ENCODE results near the gene FBRS.

DNA sequence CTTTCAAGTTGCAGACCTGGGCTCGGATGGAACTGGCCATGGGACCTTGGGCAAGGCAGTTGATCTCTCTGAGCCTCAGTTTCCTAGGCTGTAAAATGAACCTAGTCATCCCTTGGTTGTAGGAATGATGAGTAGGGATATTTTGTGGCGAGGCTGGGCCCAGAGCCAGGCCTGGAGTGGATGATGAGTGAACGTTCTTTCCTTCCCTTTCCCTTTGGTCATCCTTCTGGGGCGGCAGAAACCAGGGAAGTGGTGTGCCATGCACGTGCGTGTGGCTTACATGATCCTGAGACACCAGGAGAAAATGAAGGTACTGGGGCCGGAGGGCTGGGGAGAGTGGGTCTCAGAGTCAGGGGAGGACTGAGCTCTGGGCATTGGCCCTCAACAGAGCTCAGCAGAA, 8.4 kb downstream of the FBRS start:
- TF ChIP-seq GABPA (IDR thresholded peaks at IDR 0.05; ENCODE audit: borderline replicate concordance, insufficient read depth, low read length) (no peak), PHF8 (conservative IDR thresholded peaks at IDR 0.05; ENCODE audit: low read depth, low read length) (no peak), YY1 (IDR thresholded peaks at IDR 0.05; ENCODE audit: low read depth, low read length) (no peak), CREB1 (IDR thresholded peaks at IDR 0.05) (no peak), KDM1A (IDR thresholded peaks at IDR 0.05; ENCODE audit: borderline replicate concordance, low read length) (no peak), BACH1 (IDR thresholded peaks at IDR 0.05; ENCODE audit: low read length) (no peak), JUN (IDR thresholded peaks at IDR 0.05; ENCODE audit: low read depth, low read length) (no peak), HDAC2 (IDR thresholded peaks at IDR 0.05; ENCODE audit: borderline replicate concordance in 1 of 2, low read depth in 2 of 2, low read length in 2 of 2) (no peak), RXRA (IDR thresholded peaks at IDR 0.05; ENCODE audit: insufficient read depth, low read depth, low read length) (no peak)
- TF ChIP-seq, protein P1, sequence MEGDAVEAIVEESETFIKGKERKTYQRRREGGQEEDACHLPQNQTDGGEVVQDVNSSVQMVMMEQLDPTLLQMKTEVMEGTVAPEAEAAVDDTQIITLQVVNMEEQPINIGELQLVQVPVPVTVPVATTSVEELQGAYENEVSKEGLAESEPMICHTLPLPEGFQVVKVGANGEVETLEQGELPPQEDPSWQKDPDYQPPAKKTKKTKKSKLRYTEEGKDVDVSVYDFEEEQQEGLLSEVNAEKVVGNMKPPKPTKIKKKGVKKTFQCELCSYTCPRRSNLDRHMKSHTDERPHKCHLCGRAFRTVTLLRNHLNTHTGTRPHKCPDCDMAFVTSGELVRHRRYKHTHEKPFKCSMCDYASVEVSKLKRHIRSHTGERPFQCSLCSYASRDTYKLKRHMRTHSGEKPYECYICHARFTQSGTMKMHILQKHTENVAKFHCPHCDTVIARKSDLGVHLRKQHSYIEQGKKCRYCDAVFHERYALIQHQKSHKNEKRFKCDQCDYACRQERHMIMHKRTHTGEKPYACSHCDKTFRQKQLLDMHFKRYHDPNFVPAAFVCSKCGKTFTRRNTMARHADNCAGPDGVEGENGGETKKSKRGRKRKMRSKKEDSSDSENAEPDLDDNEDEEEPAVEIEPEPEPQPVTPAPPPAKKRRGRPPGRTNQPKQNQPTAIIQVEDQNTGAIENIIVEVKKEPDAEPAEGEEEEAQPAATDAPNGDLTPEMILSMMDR (IDR thresholded peaks at IDR 0.05; ENCODE audit: control extremely low read depth in 1 of 3, insufficient read depth in 1 of 3, low read depth in 1 of 3, low read length in 3 of 3): no peak
- TF ChIP-seq, protein P2, sequence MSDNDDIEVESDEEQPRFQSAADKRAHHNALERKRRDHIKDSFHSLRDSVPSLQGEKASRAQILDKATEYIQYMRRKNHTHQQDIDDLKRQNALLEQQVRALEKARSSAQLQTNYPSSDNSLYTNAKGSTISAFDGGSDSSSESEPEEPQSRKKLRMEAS (IDR thresholded peaks at IDR 0.05): no peak
